HG02588 (cell line): ENCODE results near the gene VDAC2.

ENCODE experiments used
- ATAC-seq: cut with Tn5 transposase; IDR thresholded peaks from one replicate; pipeline ENCODE4 v1.9.1; 2021; ENCODE audit warnings: mild to moderate bottlenecking, moderate library complexity; ENCODE audit not compliant: unreplicated experiment

The VDAC2 gene

DNA sequence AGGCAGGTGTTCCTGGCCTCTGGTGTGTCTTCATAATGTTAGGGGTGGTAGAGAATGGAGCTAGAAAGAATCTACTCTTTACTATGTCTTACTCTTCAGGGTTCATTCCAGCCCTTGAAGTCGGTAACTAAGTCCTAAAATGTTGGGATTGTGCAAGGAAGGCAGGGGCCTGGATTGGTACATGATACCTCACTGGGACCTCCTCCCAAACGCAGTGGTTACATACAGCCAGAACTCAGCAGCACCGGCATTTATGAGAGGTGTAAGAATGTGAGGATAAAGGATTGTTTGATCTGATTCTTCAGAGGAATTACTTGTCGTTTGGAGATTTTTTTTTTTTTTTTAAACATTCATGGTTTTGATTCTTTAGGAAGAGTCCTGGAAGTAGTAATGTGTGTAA is 18.2 kb downstream of the VDAC2 start:
- ATAC-seq, result no peak

DNA sequence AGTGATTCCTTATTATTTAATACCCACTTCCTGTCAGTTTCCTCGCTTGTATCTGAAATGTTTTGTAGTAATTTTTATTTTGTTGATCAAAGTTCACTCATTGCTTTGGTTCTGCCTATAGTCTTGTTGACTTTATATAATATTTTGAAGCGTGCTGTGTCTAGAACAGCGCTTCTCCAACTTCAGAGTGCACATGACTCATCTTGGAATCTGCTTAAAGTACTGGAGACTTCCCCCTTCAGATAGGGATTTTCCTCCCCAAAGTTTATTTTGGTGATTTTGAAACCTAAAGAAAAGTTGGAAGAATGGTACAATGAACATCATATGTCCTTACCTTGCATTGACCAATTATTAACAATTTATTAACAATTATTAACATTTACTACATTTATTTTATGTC is 19.4 kb downstream of the VDAC2 start:
- ATAC-seq, result no peak

DNA sequence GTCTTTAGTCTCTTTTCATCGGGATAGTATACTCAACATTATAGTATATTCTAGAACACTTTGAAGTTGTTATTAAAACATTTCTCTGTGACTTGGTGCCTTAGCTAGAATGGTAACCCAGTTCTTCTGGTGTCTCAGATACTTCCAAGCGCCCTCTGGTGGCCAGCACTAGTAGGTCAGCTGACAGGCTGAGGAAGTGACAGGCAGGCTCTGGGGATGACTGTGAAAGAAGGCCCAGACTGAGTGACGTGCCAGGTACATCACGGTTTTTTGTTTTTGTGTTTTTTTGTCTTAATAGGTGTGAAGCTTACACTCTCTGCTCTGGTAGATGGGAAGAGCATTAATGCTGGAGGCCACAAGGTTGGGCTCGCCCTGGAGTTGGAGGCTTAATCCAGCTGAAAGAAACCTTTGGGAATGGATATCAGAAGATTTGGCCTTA is 20.0 kb downstream of the VDAC2 start:
- ATAC-seq, result peak; percentile 34

DNA sequence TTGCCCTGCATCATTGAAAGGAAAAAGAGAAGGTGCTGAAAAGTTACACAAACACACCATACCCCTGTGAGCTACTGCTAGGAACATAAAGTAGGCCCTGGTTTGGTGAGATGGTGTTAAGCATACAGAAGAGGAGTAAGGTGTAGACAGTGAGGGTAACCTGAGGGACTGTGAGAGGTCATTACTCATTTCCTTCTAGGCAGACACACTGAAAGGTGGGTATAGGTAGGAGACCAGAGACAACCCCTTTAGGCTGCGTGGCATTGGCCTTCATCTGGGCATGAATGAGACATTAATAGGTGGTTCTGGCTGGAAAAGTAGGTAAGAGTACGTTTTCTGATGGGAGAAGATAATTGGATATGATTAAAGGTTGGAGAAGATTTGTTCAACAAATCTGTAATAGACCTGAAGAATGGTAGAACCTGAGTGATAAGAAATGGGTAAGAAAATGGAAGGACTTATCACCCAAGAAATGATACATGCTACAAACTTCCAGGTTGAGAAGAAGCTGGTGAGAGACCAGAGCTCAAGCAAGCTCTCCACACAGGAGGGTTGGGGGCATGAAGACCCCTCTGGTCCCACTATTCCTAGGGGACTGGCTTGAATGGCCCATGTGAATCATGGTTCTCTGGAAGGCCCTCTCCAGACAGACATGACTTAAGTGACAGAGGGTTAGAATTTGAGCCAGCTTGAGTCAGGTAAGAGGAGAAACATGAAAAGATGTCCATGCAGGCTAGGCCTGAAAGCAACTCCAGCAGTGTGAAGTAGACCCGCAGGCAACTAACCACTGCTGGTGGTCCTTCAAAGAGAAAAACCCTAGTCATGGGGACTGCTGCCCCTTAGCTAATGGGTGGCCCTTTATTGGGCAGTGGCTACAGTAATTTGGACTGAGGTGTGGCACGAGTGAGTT is 21.3 kb downstream of the VDAC2 start:
- ATAC-seq, result no peak

DNA sequence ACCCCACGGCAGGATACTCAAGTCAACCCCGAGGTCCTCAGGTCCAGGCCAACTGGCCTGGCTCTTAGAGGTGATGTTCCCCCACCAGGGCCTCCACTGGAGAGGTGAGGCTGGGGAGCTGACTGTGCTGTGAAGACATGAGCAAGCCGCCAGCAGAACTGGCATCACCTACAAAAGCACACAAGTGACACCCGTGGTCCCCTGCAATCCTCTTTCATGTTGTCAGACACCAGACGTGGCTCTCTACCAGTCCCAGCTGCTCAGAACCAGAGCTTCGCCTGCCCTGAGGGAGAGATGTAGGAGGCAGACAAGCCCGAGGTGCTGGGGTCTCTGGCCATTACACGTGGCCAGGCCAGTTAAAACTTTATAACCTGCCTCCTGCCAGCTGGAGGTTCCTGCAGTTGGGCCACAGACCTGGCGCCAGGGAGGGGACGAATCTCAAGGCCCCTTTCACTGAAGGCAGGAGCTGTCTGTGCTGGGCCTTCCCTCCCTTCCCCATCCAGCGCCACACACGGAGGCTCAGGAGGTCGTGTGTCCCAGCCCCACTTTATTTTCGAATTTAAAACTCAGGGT is 22.9 kb downstream of the VDAC2 start:
- ATAC-seq, result no peak

DNA sequence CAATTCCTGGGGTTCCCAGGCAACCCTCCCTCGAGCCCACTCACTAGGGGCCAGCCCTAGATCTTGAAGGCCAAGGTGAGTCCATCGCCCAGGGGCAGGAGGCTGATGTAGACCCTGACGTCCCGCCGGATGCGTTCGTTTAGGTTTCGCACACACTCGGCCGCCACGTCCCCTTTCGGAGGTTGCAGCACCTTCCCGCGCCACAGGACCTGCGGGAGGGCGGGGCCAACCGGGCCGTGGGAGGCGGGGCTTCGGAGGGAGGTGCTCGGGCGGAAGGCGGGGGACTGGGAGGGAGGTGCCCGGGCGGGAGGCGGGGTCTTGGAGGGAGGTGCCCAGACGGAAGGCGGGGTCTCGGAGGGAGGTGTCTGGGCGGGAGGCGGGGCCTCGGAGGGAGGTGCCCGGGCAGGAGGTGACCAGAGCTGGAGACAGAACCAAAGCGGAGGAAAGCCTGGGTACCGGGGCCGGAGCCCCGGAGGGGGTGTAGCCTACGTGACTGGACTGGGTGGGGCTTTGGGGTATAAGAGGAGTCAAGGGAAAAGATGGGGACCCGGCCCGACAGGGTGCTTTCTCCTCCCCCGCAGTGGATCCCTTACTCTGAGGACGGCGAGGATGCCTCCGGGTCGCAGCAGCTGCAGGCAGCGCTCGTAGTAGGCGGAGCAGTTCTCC is 23.6 kb downstream of the VDAC2 start:
- ATAC-seq, result peak; percentile 41

DNA sequence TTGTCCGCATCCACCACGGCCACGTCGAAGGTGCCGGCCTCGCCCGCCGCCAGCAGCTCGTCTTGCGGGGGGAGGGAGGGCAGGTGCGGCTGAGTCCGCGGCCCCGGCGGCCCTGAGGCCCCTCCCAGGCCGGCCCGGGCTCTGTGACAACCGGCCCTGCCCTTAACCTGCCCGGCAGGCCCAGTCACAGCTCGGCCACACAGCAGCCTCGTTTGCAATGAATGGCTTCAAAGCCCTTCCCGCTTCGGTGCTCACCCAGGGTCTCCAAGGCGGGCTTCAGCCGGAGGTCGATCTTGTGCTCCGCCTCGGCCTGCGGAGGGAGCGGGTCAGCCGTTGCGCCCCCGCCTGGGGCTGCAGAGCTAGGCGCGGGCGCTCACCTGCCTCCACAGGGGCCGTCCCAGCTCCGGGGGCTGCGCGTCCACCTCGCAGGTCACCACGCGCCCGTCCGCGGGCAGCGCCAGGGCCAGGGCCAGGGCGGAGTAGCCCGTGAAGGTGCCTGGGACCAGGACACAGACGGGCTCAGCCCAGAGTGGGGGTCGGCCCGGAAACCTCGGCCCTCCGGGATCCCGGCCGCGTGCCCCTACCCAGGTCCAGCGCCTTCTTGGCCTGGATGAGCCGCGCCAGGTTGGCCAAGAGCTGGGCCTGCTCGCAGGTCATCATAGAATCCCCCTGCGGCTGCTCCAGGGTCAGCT is 24.2 kb downstream of the VDAC2 start:
- peak; percentile 12 for ATAC-seq

DNA sequence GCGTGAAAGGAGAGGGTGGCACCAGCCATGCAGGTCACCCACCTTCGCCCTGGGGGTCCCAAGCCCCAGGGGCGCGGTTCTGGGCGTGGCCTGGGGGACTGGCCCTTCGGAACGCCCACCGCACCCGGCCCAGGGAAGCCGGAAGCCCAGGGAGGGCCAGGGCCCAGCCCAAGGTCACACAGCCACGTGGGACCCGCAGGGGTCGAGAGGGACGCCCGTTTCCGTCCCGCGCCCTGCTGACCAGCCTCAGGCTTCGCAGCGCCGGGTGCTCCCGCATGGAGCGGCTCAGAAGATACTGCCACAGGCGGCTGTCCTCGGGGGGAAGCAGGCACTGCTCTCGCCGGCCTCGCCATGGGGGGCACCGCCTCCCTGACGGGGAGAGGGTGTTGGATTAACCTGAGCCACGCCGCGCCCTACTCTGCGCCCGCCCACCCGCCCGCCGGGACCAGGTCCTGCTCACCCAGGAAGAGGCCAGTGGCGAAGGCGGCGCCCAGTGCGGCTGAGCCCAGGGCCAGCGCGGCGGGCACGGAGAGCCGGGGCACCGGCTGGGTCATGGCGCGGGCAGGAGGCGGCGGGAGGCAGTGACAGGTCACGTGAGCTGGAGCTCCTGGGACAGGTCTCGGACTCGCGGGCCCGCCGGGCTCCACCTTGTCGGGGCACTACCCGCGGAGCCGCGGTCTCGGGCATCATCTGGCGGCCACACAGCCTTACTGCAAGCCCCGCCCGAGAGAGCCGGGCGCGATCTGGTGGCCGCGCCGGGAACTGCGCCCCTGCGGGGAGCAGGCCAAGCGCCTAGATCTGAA is 25.0 kb downstream of the VDAC2 start, which contains the start of gene COMTD1:
COMTD1 (minus strand) TSS at position 583 of the 803 bp plus-strand sequence; CDS start at position 554, 29 bp downstream.
- ATAC-seq, result peak; percentile 70

DNA sequence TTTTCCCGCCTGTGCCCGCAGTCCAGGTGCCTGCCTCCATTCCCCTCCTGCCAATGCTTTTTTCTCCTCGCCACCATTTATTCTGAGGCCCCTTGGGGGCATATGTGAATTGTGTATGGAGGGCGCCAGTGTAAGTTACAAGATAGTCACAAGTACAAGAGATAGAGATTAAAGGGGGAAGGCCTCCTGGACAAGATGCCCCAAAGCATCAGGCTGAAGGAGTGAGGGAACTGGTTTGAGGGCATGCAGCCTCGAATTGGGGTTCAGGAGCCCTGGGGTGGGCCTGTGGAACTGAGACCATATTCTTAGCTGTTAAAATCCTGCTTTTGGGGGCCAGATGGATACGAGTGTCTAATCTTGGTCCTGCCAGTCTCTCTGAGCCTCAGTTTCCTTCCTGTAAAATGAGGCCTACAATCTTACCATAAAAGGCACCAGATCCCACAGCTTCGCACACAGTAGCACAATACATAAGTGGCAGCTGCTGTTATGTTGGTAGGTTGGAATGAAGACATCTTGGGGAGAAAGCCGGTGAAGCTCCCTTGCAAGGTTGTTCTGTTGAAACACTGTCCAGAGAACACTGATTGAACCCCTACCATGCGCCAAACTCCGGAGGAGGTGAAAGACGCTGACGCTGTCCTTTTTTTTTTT is 25.7 kb downstream of the VDAC2 start:
- ATAC-seq, result no peak

DNA sequence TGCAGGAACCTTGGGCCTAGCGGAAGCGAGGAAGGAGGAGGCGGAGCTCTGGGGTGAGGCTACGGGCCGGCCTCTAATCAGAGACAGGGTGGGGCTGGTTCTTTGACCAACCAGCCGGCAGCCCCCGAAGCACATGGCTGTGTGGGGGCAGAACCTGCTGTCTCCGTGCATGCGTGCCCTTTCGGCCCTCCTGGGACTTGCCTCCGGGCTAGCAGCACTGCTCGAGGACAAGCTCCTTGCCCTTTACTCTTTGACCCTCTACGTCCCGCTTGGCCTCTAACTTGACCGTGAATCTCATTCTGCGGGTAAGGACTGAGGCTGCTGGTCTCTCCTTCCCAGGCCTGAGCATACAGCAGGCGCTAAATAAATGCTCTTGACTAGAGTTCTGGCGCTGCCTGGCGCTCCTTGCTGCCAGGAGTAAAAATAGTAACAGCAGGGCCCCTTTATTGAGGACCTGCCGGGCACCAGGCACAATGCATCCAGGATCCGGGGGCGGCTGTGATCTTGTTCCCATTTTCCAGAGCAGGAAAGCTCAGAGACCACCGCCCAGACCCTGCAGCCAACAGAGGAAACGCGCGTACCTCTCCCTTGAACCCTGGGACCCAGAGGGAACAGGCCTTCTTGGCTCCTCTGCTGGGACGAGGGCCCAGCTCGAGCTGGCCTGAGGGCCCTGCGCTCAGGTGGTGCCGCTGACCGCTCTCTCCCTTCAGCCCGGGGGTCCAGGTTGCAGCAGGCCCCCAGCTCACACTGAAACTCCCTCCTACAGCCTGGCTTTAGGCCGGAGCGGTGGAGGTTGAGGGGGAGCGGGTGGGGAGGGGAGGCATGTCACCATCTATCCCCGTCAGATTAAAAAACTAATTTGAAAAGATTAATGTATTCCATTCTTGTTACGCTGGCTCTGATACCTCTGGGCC is 27.8 kb downstream of the VDAC2 start:
- ATAC-seq, result no peak

DNA sequence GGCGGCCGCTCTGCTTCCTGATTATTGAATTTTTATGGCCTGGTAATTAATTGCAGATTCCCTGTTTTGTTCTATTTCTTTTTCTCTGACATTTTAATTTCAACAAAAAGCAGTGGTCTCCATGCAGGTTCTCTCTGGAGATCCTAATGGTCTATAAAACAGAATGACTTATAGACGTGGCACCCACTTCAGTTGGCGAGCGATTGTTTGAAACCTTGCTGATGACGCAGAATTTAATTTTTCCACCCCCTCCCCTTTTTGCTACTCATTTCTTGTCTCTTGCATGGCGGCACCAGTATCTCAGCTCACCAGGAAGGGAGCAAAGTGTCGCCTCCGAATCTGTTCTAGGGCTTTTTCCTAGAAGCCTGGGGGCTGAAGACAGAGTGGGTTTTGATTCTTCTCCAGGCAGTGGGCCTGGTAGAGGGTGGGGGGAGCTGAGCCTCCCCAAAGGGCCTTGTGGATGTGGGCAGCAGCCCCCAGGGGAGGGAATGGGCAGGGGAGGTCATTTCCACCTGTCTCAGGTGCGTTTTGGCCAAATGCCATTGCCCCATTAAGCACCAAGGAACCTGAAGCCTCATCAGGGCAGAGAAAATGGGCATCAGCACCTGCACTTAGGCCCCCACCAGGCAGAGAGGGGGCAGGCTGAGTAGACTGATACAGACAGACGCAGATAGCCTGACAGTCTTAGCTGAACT is 28.6 kb downstream of the VDAC2 start:
- no peak for ATAC-seq

DNA sequence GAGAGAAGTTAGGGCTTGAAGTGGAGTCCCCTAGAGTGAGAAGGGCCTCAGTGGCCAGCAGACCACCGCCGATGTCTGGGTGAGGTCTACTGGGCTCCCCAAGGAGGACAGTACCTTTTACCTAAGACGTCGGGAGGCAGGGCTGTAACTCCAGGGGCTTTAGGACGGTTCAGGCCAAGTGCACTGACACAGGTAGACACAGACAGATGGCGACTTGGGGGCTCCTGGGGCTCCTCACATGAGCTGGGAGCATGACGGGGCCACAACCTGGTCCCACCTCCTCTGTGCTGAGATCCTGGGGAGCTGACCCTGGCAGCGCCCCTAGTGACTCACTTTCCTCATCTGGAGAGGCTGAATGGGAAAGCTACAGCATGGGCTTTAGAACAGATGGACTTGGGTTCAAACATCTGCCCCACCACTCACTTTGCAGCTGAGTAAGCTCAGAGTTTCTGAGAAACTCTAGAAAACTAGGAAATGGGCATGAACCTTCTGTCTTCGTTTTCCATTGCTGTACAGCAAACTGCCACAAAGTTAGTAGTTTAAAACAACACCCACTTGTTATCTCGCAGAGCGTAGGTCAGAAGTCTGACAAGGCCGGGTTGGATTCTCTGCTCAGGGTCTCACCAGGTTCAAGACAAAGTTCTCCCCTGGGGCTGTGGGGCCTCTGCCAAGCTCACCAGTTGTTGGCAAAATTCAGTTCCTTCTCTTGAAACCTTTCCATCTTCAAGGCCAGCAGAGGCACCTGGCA is 29.9 kb downstream of the VDAC2 start:
- no peak for ATAC-seq

DNA sequence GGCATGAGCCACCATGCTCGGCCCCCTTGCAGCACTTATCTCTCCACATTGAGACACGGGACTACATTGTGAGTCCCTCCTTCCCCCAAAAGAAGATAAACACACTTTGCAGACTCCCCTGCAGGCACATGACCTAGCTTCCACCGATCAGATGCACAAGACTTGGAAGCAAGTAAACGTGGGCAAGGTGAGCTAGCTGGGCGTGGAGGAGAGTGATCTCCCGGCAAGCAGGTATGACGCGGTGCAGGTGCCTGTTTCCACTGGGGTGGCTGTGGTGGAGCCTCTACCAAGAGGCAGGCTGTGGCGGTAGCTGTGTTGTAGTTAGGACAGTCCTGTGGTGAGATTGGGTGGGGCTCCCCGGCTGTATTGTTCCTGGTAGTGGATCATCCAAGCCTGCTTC is 32.8 kb downstream of the VDAC2 start:
- no peak for ATAC-seq

DNA sequence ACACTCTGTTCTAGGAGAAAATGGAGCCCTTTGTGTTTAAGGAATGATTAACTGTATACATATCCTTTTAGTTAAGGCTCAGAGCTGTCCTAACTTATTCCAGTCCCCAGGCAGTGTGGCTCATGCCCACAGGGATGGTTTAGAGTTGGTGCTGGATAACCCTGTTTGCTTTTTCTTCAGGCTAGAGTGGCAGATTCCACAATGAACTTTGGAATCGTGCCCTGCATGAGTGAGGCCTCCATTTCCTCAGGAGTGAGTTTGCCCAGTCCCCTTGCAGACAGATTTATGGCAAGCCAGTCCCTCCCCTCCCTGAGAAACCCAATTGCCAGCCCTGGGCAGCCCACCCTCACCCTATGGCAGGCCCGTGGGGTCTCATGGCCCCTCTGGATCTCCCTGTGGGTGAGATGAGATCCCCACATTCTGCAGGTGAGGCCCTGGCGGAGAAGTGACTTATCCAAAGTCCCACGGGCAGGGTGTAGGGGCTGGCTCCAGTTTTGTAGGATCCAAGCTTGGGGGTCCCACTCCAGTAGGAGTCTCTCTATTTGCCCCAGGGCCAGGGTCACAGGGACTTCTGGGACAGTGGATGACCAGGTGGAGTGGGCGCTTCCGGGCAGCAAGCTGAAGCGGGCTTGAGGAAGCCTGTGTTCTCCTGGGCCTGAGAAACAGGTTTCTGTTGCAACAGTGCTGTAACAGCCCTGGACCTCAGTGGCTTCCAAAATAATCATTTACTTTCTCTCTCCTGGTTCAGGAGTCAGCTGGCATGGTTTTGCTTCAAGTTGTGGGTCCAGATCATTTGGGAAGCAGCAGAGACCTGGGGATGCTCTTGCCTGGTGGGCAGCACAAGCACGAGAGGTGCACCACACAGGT is 34.1 kb downstream of the VDAC2 start:
- ATAC-seq, result no peak

DNA sequence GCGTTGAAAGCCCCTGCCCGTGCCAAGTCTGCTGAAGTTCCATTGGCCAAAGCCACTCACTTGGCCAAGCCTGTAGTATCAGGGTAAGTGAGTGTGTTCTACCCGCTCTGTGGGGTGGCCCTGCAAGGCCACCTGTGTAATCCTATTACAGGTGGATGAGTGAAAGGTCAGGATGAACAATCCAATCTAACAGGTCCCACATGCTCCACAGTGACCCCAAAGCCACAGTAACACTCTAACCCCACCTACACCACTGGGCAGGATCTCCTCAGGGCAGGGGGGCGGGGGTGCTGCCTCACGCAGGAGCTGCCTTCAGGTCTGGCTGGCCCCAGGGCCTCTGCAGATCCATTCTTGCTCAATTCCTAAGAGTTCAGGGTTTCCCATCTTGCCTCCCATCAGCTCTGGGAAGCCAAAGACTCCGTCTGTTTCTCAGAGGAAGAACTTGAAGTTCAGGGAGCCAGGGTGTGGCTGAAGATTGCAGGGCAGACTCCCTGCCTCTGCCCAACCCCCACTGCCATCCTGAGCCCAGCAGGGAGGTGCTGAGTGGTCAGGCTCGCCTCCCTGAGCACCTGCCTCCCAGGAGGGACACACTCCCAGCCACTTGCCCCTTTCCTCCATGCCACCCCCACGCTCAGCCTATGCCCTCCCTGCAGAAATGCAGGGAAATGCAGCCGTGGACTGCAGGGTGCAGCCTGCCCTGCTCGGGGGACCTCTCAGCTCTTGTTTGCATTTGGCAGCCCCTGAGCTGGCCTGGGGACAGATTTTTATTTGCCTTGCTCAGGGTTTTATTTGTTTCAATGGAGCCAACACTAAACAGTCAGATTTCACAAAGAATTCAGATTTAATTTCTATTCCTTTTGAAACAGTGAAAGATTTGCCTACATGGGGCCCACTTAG is 35.0 kb downstream of the VDAC2 start:
- ATAC-seq, result no peak

DNA sequence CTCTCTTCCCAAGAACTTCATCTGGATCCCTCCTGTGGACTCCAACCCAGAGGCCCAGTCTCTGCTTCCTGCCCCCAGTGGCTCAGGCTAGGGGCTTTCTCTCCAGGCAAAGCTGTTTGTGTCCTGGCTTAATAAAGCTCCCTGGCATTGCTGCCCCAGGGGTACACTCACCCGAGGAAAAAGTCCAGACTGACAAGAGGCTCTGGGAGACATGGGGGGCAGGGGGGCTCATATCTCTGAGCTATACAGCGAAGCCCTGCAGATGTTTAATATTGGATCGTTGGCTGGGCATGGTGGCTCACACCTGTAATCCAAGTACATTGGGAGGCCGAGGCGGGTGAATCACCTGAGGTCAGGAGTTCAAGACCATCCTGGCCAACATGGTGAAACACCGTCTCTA is 35.9 kb downstream of the VDAC2 start:
- ATAC-seq, result no peak
